Upper lobe of right lung (tissue), 1 donor: ENCODE measurements around the gene SP2. TPM values are rescaled to one million over a fixed set of nuclear protein-coding genes. Genes with fewer than 3 reads are reported as not detected.
"Not testable (repeated sequence)": the region's sequence is repeated elsewhere in the genome, so short reads cannot be mapped to it uniquely, and the experiment has no call there.

Experiments used
- ATAC-seq: fragments of 200-7000 bp; cut with Tn5 transposase; one replicate; pipeline ENCODE4 v1.9.1; 2020; ENCODE audit warnings: mild to moderate bottlenecking, moderate library complexity
- DNase-seq: peaks from one replicate; pipeline ENCODE4 v3.0.0-alpha.2; 2020
- H3K27ac ChIP-seq: fragments of 200-600 bp; one replicate; pipeline ENCODE4 v1.8.0; 2022
- H3K27me3 ChIP-seq: fragments of 200-600 bp; one replicate; pipeline ENCODE4 v1.8.0; 2022; ENCODE audit warnings: mild to moderate bottlenecking
- H3K36me3 ChIP-seq: fragments of 200-600 bp; one replicate; pipeline ENCODE4 v1.8.0; 2022
- H3K4me1 ChIP-seq: fragments of 200-600 bp; one replicate; pipeline ENCODE4 v1.8.0; 2022
- H3K4me3 ChIP-seq: fragments of 200-600 bp; one replicate; pipeline ENCODE4 v1.8.0; 2022; ENCODE audit warnings: mild to moderate bottlenecking
- H3K9me3 ChIP-seq: fragments of 200-600 bp; one replicate; pipeline ENCODE4 v1.8.0; 2022
- CTCF ChIP-seq: fragments of 200-600 bp; IDR thresholded peaks from one replicate; pipeline ENCODE4 v1.8.0; 2022; ENCODE audit warnings: antibody characterized with exemption
- intact Hi-C: fragments of 100-400 bp; cut with DNase I; formaldehyde crosslinking; loops from one replicate; pipeline ENCODE4 v1.11.0; 2022
- total RNA-seq: library from RNA; stranded (reverse); fragmentation: NEBNext Ultra II Directional; extraction: Animal tissue kit (Norgen Biotek cat#: 25700); gene quantifications from one replicate; pipeline ENCODE4 v1.2.1, GENCODE V29; 2021
- donor health status: DM: no; HTN: yes; CAD: no; lungs with severe emphysema.

Gene SP2
- total RNA-seq, 1 donor from 2014 or later, result 16.9 TPM

GRCh38 chr17:47916489-47917208 is 20.6 kb downstream of the SP2 start:
- Histone ChIP-seq H3K36me3 (peaks cover 24% of the 10 kb centered on the region), H3K27ac (no peak overlapping the region), H3K4me3 (no peak overlapping the region), H3K27me3 (no peaks in the 10 kb centered on the region), H3K9me3 (no peaks in the 10 kb centered on the region), H3K4me1 (no peaks in the 10 kb centered on the region)
- ATAC-seq, result peak; percentile 24
- DNase-seq, result no peak
- intact Hi-C loops, result no loop called here
- no peak for TF ChIP-seq CTCF

GRCh38 chr17:47917581-47917980 is 21.5 kb downstream of the SP2 start:
- Histone ChIP-seq H3K36me3 (peaks cover 28% of the 10 kb centered on the region), H3K27ac (no peak overlapping the region), H3K27me3 (no peaks in the 10 kb centered on the region), H3K4me1 (no peaks in the 10 kb centered on the region), H3K9me3 (no peaks in the 10 kb centered on the region), H3K4me3 (no peak overlapping the region)
- ATAC-seq (no peak), DNase-seq (no peak)
- TF ChIP-seq CTCF, result no peak
- intact Hi-C loops, result no loop called here

- no peak for TF ChIP-seq CTCF
- Histone ChIP-seq H3K4me3 (no peak overlapping the region), H3K27ac (no peak overlapping the region), H3K27me3 (no peaks in the 10 kb centered on the region), H3K36me3 (peaks cover 31% of the 10 kb centered on the region), H3K9me3 (no peaks in the 10 kb centered on the region), H3K4me1 (no peaks in the 10 kb centered on the region)
- ATAC-seq, result peak; percentile 64
- DNase-seq, result no peak
- intact Hi-C loops, result no loop called here
Observed at GRCh38 chr17:47918006-47918405, 22.0 kb downstream of the SP2 start.

GRCh38 chr17:47918991-47919390 is 23.0 kb downstream of the SP2 start:
- peaks cover 41% of the 10 kb centered on the region for H3K36me3 ChIP-seq
- ATAC-seq (no peak), DNase-seq (no peak)

GRCh38 chr17:47919889-47920288 is 23.9 kb downstream of the SP2 start:
- DNase-seq, H3K9me3 ChIP-seq, H3K27me3 ChIP-seq, H3K27ac ChIP-seq, H3K4me3 ChIP-seq, intact Hi-C loops, H3K4me1 ChIP-seq, ATAC-seq: not testable (repeated sequence)
- peaks cover 50% of the 10 kb centered on the region for H3K36me3 ChIP-seq

More at GRCh38 chr17:47918991-47919390, 23.0 kb downstream of the SP2 start:
- TF ChIP-seq CTCF, result no peak
- Histone ChIP-seq H3K27me3 (no peaks in the 10 kb centered on the region), H3K4me1 (no peaks in the 10 kb centered on the region), H3K4me3 (no peak overlapping the region), H3K9me3 (no peaks in the 10 kb centered on the region), H3K27ac (no peak overlapping the region)
- intact Hi-C loops, result no loop called here

GRCh38 chr17:47924785-47925677 is 29.0 kb downstream of the SP2 start:
- Histone ChIP-seq H3K27ac (no peak overlapping the region), H3K4me3 (no peak overlapping the region), H3K27me3 (no peaks in the 10 kb centered on the region), H3K9me3 (no peaks in the 10 kb centered on the region), H3K36me3 (peaks cover 70% of the 10 kb centered on the region), H3K4me1 (no peaks in the 10 kb centered on the region)
- ATAC-seq, result peak; percentile 64
- no peak for DNase-seq
- intact Hi-C loops, result no loop called here
- TF ChIP-seq CTCF, result no peak
